ENCODE data around the gene DOK4. TPM values are rescaled to one million over a fixed set of nuclear protein-coding genes. Genes with fewer than 3 reads are reported as not detected.

Gene DOK4
- polyA plus RNA-seq, 1 donor = 113 TPM

DNA sequence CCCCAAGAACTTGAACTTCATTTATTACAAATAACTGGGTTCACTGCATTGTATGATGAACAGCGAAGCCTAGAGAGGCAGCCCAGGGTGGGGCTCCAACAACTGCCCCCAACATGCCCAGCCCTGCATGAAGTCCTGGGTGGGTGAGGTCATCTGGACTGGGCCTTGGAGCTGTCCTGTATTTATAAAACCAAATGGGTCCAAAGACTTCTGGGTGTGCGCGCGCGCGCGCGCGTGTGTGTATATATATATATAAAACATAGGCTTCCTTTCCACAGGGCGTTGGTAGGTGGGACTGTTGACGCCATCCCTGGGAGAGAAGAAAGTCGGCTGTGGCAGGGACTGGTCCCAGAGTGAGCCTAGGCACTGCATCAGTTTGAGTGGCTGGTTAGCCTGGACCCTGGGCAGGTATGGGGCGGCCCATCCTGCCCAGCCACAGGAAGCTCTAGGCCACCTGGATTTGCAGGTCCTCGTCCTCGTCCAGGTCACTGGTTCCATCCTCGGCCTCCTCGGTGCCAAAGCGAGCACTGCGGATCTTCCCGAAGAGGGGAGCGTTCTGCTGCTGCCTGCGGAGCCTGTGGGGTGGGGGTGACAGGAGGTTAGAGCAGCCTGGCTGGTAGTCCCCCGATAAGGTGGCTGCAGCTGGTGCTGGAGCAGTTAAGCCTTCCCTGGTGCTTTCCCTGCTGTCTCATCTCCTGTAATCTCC lies 26.2 kb upstream of the DOK4 start:
- Histone ChIP-seq H3K27me3 (ENCODE audit: control insufficient read depth, insufficient read depth, low read length) (no peaks in the 10 kb centered on the region), H3K4me1 (ENCODE audit: control insufficient read depth, insufficient read depth, low read length) (peaks cover 61% of the 10 kb centered on the region), H3K36me3 (ENCODE audit: control insufficient read depth, insufficient read depth, low read length) (peaks cover 7% of the 10 kb centered on the region), H3K9me3 (ENCODE audit: control insufficient read depth, low read depth, low read length) (peaks cover 2% of the 10 kb centered on the region), H3K27ac (ENCODE audit: low read length) (no peak overlapping the region), H3K4me3 (ENCODE audit: low read length) (no peak overlapping the region)
- no CpG with 5 or more reads among the region's 23 CpGs for WGBS (ENCODE audit: insufficient coverage, low lambda C conversion rate)
- no peak for DNase-seq

GRCh38 chr16:57510016-57510871 lies 24.0 kb upstream of the DOK4 start:
- H3K27me3 ChIP-seq (ENCODE audit: control insufficient read depth, insufficient read depth, low read length) = no peaks in the 10 kb centered on the region
- WGBS (ENCODE audit: insufficient coverage, low lambda C conversion rate) = no CpG with 5 or more reads among the region's 10 CpGs
- H3K9me3 ChIP-seq (ENCODE audit: control insufficient read depth, low read depth, low read length) = peaks cover 2% of the 10 kb centered on the region
- no peak for DNase-seq
- no peak overlapping the region for H3K4me3 ChIP-seq (ENCODE audit: low read length)
- H3K27ac ChIP-seq (ENCODE audit: low read length) = peak overlapping the region; percentile 2
- no peaks in the 10 kb centered on the region for H3K36me3 ChIP-seq (ENCODE audit: control insufficient read depth, insufficient read depth, low read length)
- peaks cover 73% of the 10 kb centered on the region for H3K4me1 ChIP-seq (ENCODE audit: control insufficient read depth, insufficient read depth, low read length)

- H3K36me3 ChIP-seq (ENCODE audit: control insufficient read depth, insufficient read depth, low read length) = no peaks in the 10 kb centered on the region
- no peaks in the 10 kb centered on the region for H3K27me3 ChIP-seq (ENCODE audit: control insufficient read depth, insufficient read depth, low read length)
- peaks cover 2% of the 10 kb centered on the region for H3K9me3 ChIP-seq (ENCODE audit: control insufficient read depth, low read depth, low read length)
- no peak for DNase-seq
- H3K4me3 ChIP-seq (ENCODE audit: low read length) = no peak overlapping the region
- H3K4me1 ChIP-seq (ENCODE audit: control insufficient read depth, insufficient read depth, low read length) = peaks cover 65% of the 10 kb centered on the region
- no CpG with 5 or more reads among the region's 12 CpGs for WGBS (ENCODE audit: insufficient coverage, low lambda C conversion rate)
- peak overlapping the region; percentile 23 for H3K27ac ChIP-seq (ENCODE audit: low read length)
These were observed 23.1 kb upstream of the DOK4 start for GRCh38 chr16:57509231-57509923.

GRCh38 chr16:57508035-57508425 lies 21.7 kb upstream of the DOK4 start:
- no CpG with 5 or more reads among the region's 3 CpGs for WGBS (ENCODE audit: insufficient coverage, low lambda C conversion rate)

GRCh38 chr16:57507136-57508034 lies 21.1 kb upstream of the DOK4 start:
- no peaks in the 10 kb centered on the region for H3K36me3 ChIP-seq (ENCODE audit: control insufficient read depth, insufficient read depth, low read length)
- peak overlapping the region; percentile 81 for H3K27ac ChIP-seq (ENCODE audit: low read length)
- peak; percentile 80 to 90 for DNase-seq

More at GRCh38 chr16:57508035-57508425, 21.7 kb upstream of the DOK4 start:
- no peak for DNase-seq
- Histone ChIP-seq H3K4me3 (ENCODE audit: low read length) (no peak overlapping the region), H3K27me3 (ENCODE audit: control insufficient read depth, insufficient read depth, low read length) (no peaks in the 10 kb centered on the region), H3K4me1 (ENCODE audit: control insufficient read depth, insufficient read depth, low read length) (peaks cover 52% of the 10 kb centered on the region), H3K27ac (ENCODE audit: low read length) (peak overlapping the region; percentile 81), H3K36me3 (ENCODE audit: control insufficient read depth, insufficient read depth, low read length) (no peaks in the 10 kb centered on the region), H3K9me3 (ENCODE audit: control insufficient read depth, low read depth, low read length) (peaks cover 2% of the 10 kb centered on the region)

GRCh38 chr16:57505169-57505568 lies 18.9 kb upstream of the DOK4 start:
- Histone ChIP-seq H3K36me3 (ENCODE audit: control insufficient read depth, insufficient read depth, low read length) (no peaks in the 10 kb centered on the region), H3K4me1 (ENCODE audit: control insufficient read depth, insufficient read depth, low read length) (peaks cover 44% of the 10 kb centered on the region), H3K27ac (ENCODE audit: low read length) (no peak overlapping the region), H3K4me3 (ENCODE audit: low read length) (no peak overlapping the region), H3K27me3 (ENCODE audit: control insufficient read depth, insufficient read depth, low read length) (no peaks in the 10 kb centered on the region), H3K9me3 (ENCODE audit: control insufficient read depth, low read depth, low read length) (no peaks in the 10 kb centered on the region)
- no peak for DNase-seq
- 60% methylated on average over 1 of the region's 6 CpGs for WGBS (ENCODE audit: insufficient coverage, low lambda C conversion rate)

More at GRCh38 chr16:57507136-57508034, 21.1 kb upstream of the DOK4 start:
- Histone ChIP-seq H3K9me3 (ENCODE audit: control insufficient read depth, low read depth, low read length) (peaks cover 1% of the 10 kb centered on the region), H3K4me3 (ENCODE audit: low read length) (no peak overlapping the region), H3K27me3 (ENCODE audit: control insufficient read depth, insufficient read depth, low read length) (no peaks in the 10 kb centered on the region), H3K4me1 (ENCODE audit: control insufficient read depth, insufficient read depth, low read length) (peaks cover 47% of the 10 kb centered on the region)
- WGBS (ENCODE audit: insufficient coverage, low lambda C conversion rate) = no CpG with 5 or more reads among the region's 13 CpGs

DNA sequence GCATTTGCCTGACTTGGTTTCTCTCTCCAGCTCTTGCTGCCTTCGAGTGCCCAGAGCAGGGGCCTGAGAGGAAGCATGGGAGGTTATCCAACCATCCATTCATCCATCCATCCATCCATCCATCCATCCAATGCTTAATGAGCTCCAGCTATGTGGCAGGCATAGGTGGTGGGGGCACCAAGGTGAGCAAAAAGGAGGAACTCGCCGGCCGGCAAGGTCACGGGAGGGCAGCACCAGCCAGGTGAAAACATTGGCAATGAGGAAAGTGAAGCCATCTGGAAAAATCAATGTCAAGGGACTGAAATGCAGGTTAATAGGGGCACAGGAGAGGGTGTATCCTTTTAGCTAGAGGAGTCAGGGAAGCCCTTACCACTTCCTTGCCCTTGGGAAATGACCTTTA lies 18.2 kb upstream of the DOK4 start:
- Histone ChIP-seq H3K4me1 (ENCODE audit: control insufficient read depth, insufficient read depth, low read length) (peaks cover 37% of the 10 kb centered on the region), H3K9me3 (ENCODE audit: control insufficient read depth, low read depth, low read length) (no peaks in the 10 kb centered on the region), H3K27me3 (ENCODE audit: control insufficient read depth, insufficient read depth, low read length) (no peaks in the 10 kb centered on the region), H3K36me3 (ENCODE audit: control insufficient read depth, insufficient read depth, low read length) (no peaks in the 10 kb centered on the region), H3K27ac (ENCODE audit: low read length) (no peak overlapping the region), H3K4me3 (ENCODE audit: low read length) (no peak overlapping the region)
- WGBS (ENCODE audit: insufficient coverage, low lambda C conversion rate) = no CpG with 5 or more reads among the region's 5 CpGs
- DNase-seq = no peak

DNA sequence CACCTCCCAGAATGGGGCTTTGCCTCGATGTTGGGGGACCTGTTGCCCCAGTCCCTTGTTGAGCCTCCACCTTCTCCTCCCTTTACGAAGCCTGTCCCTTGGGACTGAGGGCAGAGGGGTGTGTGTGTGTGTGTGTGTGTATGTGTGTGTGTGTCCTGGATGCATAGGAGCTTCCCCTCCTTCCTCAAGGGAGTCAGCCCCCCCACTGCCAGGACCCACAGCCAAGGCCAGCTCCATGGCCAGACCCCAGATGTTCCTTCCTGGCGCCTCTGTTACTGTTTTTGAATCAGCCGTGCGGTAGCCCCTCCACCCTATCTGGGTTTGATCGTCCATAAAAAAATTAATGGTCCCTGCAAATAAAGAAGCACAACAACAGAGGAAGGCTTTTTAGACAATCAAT lies 17.7 kb upstream of the DOK4 start:
- H3K27me3 ChIP-seq (ENCODE audit: control insufficient read depth, insufficient read depth, low read length) = no peaks in the 10 kb centered on the region
- peaks cover 32% of the 10 kb centered on the region for H3K4me1 ChIP-seq (ENCODE audit: control insufficient read depth, insufficient read depth, low read length)
- no CpG with 5 or more reads among the region's 6 CpGs for WGBS (ENCODE audit: insufficient coverage, low lambda C conversion rate)
- no peak for DNase-seq
- no peak overlapping the region for H3K27ac ChIP-seq (ENCODE audit: low read length)
- no peaks in the 10 kb centered on the region for H3K9me3 ChIP-seq (ENCODE audit: control insufficient read depth, low read depth, low read length)
- H3K4me3 ChIP-seq (ENCODE audit: low read length) = no peak overlapping the region
- H3K36me3 ChIP-seq (ENCODE audit: control insufficient read depth, insufficient read depth, low read length) = no peaks in the 10 kb centered on the region

- Histone ChIP-seq H3K27ac (ENCODE audit: low read length) (no peak overlapping the region), H3K27me3 (ENCODE audit: control insufficient read depth, insufficient read depth, low read length) (no peaks in the 10 kb centered on the region), H3K36me3 (ENCODE audit: control insufficient read depth, insufficient read depth, low read length) (no peaks in the 10 kb centered on the region), H3K4me3 (ENCODE audit: low read length) (no peak overlapping the region), H3K9me3 (ENCODE audit: control insufficient read depth, low read depth, low read length) (no peaks in the 10 kb centered on the region), H3K4me1 (ENCODE audit: control insufficient read depth, insufficient read depth, low read length) (peaks cover 26% of the 10 kb centered on the region)
- no peak for DNase-seq
- WGBS (ENCODE audit: insufficient coverage, low lambda C conversion rate) = no CpG with 5 or more reads among the region's 15 CpGs
These were observed 17.1 kb upstream of the DOK4 start for GRCh38 chr16:57503366-57503765.

All from large intestine (tissue), 3 donors.